Activated CD4-positive, alpha-beta T cell treated with anti-CD3 and anti-CD28 coated beads for 24 hours (primary cell): ENCODE data around the gene CACNG3.

Experiments
- DNase-seq, 2 donors: peaks; one replicate each; pipeline ENCODE4 v3.0.0-alpha.2; 2020; ENCODE audit warnings: low read depth in 2 of 2

The CACNG3 gene

GRCh38 chr16:24396350-24397271 is 140.5 kb downstream of the CACNG3 start:
- DNase-seq, result no peak

- no peak for DNase-seq
Measured at GRCh38 chr16:24409045-24409444, 152.9 kb downstream of the CACNG3 start.
